DLD1 (cell line): ENCODE results near the gene ATP5MC2.
"Not testable (repeated sequence)": the region's sequence is repeated elsewhere in the genome, so short reads cannot be mapped to it uniquely, and the experiment has no call there.

Source experiments
- in situ Hi-C: cut with HindIII; loops from 2 replicates; pipeline ENCODE4 v1.10.0; 2017; ENCODE audit warnings: low sequenced_read_pairs

ATP5MC2 gene

DNA sequence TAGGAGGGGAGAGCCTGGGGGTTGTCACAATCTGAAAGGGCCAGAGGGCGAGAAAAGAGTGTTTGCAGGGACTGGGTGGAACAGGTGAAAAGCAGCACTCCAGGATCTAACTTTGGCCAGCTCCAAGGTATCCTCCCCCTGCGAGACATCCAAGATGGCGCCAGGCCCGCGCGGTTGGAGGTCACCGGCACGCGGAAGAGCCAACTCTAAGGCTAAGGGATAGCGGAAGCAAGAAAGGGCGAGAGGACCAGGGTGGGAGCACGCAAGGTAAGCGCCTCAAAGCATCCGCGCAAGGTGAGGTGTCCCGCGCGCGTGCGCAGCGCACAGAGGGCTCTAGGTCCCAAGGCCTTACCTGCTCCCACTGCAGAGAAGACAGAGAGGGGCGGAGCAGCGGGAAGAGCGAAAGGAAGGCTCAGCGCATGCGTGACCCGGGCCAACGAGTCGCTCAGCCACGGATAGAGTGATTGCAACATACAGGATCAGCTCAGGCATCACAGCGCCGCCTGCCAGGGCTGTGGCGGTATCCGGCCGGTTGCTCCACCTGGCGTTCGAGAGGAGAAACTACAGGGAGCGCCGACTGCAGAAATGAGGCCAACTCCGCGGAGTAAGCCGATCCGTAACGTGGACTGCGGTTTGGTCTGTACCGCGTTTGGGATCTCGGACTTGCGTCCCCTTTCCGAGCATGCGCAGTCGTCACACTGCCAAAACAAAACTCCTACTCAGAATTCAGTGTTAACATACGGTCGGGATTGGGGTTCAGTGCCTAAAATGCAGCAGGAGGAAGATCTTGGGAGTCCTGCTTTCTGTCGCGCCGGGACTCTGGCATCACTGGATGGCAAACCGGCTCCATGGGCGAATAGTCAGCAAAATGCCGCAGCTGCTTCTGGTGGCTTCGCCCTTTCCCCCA is at the start of gene ATP5MC2:
Gene ATP5MC2, minus strand, starts transcription at position 383 of the 907 bp plus-strand sequence. CDS start 3,469 bp downstream, outside the sequence.
- in situ Hi-C loops: no loop called here

DNA sequence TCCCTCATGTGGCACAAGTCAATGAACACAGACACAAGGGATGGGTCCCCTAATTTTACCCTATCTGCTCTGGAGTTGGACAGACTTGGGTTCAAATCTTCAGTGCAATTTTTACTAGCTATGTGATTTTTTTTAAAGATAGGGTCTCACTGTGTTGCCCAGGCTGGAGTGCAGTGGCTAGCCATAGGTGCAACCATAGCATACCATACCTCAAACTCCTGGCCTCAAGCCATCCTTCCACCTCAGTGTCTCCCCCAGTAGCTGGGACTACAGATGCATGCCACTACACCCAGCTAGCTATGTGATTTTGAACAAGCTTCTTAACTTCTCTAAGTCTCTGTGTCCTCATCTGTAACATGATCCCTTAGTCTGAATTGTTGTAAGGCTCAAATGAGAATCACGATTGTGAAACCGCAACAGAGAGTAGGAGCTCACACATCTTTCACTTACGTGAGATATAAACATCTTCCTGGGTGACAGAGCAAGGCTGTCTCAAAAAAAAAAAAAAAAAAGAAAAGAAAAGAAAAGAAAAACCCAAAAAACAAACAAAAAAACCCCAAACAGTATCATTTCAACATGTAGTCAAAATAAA is 46.7 kb upstream of the ATP5MC2 start:
- in situ Hi-C loops: no loop called here

DNA sequence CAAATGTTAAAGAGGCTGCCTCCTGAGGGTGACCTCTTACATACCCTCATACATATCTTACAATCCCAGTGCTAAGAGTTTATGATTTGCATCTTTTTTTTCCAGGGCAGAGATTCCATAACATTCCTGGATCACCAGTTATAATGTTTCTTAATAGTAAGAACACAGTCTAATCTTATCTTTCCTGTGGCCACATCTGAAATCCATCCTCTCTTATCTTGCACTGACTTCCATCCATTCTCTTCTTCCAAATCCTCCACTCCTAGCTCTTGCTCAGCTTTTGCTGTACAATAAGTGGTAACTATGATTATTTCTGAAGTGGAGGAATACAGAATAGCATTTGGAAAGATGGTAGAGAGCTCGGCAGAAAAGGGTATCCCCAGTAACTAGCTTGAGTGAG is 45.1 kb upstream of the ATP5MC2 start:
- in situ Hi-C loops: no loop called here

DNA sequence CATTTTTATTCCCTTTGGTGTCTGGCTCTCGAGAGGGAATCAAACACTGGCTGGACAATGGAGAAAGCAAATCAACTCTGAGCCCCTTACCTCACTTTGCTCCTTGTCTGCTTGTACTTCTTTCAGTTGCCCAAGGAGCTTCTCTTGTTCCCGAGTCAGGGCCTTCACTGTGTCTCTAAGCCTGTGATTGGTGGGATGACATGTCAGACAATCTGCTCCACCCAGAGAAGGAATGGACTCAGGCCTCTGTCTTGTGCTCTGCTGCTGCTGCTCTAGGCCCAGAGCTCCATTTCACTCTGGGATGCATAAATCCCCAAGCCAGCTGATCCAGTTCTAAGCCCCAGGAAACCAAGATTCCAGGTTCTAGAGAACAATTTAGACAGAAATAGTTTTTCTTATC is 43.8 kb upstream of the ATP5MC2 start:
- in situ Hi-C loops: no loop called here

DNA sequence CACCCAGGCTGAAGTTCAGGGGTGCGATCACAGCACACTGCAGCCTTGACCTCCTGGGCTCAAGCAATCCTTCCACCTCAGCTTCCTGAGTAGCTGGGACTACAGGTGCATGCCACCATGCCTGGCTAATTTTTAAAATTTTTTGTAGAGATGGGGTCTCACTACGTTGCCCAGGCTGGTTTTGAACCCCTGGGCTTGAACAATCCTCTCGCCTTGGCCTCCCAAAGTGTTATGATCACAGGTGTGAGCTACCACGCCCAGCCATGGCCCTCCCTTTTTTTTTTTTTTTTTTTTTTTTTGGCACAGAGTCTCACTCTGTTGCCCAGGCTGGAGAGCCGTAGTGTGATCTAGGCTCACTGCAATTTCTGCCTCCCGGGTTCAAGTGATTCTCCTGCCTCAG is 42.7 kb upstream of the ATP5MC2 start:
- in situ Hi-C loops: not testable (repeated sequence)

DNA sequence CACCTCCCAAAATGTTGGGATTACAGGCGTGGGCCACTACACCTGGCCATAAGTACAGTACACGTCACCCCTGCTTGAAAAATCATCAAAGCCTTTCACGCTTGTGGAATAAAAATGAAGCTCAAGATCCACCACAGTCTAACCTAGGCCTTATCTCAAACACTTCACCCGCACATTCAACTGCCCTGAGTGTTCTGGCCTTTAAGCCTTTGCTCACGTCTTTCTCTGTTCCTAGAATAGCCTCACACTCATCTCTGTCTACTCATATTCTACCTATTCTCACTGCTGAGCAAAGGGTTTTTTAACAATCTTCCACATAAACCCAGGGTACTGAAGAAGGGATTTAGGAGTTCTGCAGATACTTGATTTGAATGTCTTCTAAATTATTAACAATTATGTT is 41.4 kb upstream of the ATP5MC2 start:
- in situ Hi-C loops: no loop called here

DNA sequence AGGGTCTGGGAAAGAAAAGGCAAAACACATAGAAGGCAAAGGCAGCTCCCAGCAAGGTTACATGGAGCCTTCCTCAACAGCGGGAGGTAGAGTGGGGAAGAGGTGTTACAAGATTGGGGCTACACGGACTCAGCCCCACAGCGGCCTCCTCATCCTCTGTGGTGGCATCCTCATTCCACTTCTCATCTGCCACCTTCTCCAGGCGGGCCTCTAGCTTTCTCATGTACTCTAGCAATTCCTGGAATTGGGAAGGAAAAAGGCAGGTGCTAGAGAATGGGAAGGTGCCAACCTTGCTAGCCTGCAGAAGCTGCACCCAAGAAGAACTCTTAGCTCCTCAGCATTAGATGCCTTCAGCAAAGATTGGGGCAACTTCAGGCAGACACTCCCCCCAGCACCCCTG is 38.1 kb upstream of the ATP5MC2 start:
- in situ Hi-C loops: no loop called here

DNA sequence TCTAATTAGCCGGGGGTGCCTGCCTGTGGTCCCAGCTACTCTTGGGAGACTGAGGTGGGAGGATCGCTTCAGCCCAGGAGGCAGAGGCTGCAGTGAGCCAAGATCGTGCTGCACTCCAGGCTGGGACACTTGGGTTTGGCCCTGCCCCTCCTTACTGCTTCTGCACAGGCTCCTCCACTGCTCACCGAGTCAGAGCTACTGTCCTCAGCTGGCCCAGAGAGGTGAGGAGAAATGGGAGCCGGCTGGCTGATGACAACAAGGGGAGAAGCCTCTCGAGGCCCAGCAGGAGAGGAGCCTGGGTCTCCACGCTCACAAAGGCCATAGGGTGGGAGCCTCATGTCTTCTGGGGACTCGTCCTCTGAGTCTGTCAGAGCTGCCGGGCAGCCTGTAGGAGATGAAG is 37.6 kb upstream of the ATP5MC2 start:
- in situ Hi-C loops: no loop called here

DNA sequence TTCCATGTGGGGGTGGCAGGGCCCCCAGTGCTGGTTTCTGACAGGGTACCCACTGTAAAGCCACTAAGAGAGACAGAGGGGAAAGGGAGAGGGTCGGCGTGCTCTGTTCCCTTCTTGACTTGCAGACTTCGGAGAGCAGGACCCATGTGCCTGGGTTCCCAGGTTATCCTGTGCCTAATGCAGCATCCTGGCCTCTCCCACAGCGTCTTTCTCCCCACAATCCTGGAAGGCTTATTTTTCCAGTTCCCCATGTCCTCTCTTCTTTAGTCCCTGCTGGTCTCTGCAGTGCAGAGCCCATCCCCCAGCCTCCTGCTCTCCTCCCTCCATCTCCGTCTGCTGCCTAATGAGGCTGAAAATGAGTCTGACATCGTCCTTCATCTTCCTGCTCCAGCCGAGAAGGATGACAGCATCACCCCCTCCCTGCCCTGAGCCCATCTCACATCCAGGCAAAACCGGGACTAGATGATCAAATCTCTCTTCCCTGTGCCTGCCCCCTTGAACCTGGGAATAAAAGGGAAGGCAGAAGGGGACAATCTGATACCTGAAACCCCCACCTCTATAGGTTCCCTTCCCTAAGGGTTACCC is 36.3 kb upstream of the ATP5MC2 start:
- in situ Hi-C loops: no loop called here

DNA sequence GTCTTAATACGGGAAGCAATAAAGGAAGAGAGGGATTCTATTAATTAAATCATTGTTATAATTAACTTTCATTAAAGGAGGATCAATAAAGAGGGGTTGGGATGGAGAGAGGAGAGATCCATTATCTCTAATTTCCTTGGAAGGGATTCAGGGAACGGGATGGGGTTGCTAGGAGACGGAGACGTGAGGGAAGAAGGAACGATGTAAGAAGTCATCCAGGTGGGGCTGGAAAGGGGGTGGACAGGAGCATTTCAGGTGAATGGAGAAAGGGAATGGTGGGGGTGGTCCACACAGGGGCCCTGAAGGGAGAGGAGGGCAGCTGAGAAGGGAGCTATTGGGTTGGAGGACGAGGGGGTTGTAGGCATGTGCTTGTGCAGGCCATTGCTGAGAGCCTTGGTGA is 34.2 kb upstream of the ATP5MC2 start:
- in situ Hi-C loops: no loop called here

DNA sequence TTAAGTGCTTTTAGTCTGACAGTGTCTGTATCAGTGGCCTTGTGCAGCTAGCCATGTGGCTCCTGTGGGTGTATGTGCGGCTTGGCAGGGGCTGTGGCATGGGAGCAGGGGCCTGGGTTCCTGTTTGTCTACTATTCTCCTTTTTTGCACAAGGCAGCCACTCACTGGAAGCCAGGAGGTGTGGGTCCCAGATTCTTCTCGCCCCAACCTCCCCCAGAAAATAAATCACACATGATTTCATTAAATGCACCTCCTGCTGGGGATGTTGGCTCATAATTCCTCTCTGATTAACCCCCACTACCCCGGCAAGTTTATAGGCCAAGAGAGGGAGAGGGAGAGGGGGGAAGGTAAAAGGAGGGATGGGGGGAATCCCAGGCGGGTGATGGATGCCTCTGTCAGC is 33.8 kb upstream of the ATP5MC2 start:
- in situ Hi-C loops: no loop called here

DNA sequence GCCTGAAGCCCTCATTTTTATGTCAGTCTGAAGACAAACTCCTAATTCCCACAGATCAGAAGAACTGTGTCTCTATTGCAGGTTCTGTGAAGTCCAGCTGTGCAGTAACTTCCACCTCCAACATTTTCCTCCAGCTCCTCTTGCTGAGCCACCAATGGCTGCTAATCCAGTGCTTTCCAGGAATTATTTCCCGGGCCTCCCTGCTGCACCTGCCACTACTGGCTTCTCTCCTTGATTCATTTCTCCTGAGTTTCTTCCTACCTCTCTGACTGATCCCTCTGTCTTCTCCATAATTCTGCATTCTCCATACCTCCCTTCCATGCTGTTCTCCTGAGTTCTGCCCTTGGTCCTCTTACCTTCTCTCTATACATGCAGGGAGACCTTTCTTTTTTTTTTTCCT is 30.2 kb upstream of the ATP5MC2 start:
- in situ Hi-C loops: no loop called here

DNA sequence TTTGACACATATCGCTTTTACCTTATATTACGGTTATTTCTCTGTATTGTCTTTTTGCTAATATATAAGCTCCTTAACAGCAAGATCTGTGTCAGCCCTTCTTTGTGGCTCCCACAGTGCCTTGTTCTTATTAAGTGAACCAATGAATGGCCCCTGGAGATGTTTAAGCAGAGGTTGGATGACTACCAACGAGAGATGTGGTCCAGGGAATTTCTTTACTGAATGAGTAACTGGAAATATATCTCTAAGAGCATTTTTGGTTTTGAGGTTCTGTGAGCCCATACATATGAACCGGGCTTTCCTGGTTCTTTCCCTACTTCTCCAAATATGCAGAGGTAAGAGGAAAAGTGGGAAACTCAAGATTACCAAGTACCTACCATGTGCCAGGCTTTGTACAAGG is 27.9 kb upstream of the ATP5MC2 start:
- in situ Hi-C loops: no loop called here

DNA sequence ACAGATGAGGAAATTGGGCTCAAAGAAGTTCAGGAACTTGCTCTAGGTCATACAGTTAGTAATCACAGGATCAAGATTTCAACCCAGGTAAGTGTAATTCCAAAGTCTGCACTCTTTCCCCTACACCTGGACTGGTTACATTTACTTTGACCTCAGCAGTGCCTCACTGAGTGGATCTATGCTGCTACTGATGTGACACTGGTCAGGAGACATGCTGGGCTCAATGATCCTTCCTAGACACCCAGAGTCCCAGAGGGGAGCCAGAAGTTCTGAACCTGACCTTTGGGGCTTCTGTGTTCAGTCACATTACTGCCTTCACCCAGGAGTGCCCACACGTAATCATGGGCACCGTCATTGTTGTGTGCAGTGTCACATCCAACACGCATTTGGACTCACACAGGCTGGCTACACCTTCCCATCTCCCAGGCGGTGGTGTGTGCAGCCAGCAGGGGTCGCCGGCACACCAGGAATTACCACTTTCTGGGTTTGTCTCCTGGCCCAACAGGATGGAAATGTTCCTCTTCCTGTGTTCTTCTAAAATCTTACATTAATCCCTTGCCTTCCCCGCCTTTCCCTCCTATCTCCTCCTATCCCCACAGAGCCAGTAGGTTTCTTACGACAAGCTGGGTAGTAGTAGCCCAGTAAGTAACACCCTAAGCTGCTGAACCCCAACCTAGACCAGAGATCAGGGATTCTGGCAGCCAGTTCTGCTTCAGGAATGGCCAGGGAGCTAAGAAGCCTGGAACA is 25.8 kb upstream of the ATP5MC2 start:
- in situ Hi-C loops: no loop called here

DNA sequence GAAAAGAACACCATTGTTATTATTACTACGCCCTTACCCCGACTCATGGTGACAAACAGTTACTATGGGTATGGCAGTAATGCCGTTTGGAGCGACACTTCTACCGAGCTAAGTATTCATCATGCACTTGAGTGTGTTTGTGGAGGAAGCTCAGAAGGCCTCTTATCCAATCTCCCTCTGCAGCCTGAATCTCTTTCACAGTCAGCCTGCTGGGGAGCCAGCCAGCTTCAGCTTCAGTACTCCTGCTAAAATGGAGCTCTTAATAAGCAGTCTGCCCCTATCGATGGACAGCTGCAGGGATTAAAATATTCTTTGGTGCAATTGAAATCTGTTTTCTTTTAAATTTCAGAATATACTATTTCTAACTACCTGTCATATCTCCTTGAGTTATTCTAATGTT is 24.7 kb upstream of the ATP5MC2 start:
- in situ Hi-C loops: no loop called here

DNA sequence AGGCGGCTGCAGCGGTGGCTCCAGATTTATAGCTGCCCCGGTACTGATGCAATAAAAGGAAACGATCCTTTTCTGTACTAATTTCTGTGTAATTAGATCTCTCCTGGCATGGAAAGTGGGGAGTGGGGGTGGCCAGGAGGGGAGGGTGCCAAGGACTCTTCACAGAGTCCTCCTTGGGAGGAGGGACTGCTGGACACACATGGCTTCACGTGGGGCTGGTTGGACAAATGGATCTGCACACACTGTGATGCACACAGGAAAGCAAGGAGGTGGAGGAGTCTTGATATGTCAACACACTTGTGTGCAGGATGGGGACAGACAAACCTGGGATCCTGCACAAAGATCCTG is 23.8 kb upstream of the ATP5MC2 start:
- in situ Hi-C loops: no loop called here

DNA sequence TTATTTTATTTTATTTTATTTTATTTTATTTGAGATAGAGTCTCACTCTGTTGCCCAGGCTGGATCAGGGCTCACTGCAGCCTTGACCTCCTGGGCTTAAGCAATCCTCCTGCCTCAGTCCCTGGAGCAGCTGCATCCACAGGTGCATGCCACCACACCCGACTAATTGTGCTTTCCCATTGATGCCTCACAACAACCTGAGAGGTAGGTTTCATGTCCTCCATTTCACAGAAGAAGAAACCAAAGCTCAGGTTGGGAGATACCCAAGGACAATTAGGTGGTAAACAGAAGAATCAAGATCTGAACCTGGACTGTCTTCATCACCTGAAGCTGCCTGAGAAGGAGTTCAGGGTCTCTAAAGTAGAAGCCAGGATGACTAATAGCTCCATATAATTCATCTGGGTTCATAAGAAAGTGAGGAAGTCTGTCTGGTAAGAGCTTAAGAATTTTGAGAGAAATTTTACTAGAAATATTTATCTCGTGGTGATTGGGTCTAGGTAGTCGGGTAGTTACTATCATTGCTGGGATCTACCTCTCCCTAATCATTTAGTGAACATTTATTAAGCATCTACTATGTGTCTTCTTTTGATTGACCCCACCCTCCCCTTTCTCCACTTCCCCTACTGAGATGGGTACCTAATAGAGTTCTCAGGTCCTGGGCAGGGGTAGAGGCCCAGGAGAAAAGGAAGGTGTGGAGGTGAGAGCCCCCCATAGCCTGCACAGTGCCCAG is 23.2 kb upstream of the ATP5MC2 start:
- in situ Hi-C loops: no loop called here

DNA sequence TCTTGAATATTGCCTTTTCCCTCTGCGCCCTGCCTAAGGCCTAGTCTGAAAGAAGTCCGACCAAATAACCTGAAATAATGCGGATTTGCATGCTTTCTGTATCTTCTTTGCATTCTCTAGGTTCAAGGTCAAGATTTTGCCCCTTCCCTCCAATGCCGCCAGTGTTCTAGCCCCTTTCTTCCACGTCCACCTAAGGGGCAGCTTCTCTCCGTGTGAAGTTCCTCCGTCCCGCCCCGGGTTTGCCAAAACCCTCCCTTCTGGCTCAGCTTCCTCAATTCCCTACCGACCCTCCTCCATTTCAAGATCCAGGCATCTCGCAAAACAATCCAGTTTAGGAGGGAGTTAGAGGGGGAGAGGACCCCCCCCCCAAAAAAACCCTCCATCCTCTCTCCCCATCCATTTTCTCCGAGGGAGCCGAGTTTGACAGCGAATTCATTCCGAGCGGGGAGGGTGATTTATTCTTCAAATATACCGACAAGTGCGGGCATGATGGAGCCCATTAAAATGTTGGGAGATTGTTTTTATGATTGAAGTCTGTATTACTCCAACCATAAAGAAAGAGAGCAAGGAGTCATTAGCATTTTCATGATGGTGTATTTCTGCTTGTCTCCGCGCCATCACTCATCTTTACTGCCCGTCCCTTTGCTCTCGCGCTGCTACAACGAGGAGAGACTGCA is 20.9 kb upstream of the ATP5MC2 start:
- in situ Hi-C loops: no loop called here

DNA sequence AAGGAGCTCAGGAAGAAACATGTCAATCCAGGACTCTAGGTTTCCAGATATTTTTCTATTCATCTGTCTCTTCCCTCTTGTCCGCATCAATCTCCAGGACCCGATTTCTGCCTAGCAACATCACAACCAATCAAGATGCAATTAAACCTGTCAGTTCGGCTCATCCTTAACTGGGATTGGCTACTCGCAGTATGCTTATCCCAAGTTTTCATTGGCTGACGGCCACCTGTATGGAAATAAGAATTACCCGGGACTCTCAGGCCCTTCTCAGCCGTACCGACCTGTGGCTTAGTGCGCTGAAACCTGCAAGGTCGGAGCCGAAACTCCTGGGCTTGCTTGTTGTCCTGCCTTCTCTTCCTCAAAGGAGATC is 20.4 kb upstream of the ATP5MC2 start:
- in situ Hi-C loops: no loop called here
